ENCODE data around the gene GAK.

DNA sequence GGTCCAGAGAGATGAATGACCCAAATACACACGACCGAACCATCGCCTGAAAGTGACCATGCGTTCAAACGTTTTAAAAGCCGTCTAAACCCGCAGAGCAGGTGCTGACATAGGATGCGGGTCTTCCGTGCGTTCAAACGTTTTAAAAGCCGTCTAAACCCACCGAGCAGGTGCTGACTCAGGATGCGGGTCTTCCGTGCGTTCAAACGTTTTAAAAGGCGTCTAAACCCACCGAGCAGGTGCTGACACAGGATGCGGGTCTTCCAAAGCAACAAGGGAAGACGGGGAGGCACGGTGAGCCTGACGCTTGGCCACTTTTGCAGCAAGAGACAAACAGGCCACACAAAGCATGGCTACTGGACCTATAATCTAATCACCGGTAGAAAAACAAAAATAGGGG, 47.2 kb downstream of the GAK start:
- TF ChIP-seq, protein P1, sequence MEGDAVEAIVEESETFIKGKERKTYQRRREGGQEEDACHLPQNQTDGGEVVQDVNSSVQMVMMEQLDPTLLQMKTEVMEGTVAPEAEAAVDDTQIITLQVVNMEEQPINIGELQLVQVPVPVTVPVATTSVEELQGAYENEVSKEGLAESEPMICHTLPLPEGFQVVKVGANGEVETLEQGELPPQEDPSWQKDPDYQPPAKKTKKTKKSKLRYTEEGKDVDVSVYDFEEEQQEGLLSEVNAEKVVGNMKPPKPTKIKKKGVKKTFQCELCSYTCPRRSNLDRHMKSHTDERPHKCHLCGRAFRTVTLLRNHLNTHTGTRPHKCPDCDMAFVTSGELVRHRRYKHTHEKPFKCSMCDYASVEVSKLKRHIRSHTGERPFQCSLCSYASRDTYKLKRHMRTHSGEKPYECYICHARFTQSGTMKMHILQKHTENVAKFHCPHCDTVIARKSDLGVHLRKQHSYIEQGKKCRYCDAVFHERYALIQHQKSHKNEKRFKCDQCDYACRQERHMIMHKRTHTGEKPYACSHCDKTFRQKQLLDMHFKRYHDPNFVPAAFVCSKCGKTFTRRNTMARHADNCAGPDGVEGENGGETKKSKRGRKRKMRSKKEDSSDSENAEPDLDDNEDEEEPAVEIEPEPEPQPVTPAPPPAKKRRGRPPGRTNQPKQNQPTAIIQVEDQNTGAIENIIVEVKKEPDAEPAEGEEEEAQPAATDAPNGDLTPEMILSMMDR (IDR thresholded peaks at IDR 0.05; ENCODE audit: low read depth, low read length, missing input control), result no peak
- no peak for TF ChIP-seq YY1 (IDR thresholded peaks at IDR 0.05)
- TF ChIP-seq HNF4G (IDR thresholded peaks at IDR 0.05), result no peak
- TF ChIP-seq TAF1 (conservative IDR thresholded peaks at IDR 0.05), result no peak
- TF ChIP-seq, protein P2, sequence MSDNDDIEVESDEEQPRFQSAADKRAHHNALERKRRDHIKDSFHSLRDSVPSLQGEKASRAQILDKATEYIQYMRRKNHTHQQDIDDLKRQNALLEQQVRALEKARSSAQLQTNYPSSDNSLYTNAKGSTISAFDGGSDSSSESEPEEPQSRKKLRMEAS (IDR thresholded peaks at IDR 0.05), result no peak
- TF ChIP-seq NR2F2 (IDR thresholded peaks at IDR 0.05), result no peak
- no peak for TF ChIP-seq SP1 (IDR thresholded peaks at IDR 0.05)
- TF ChIP-seq, protein P3, sequence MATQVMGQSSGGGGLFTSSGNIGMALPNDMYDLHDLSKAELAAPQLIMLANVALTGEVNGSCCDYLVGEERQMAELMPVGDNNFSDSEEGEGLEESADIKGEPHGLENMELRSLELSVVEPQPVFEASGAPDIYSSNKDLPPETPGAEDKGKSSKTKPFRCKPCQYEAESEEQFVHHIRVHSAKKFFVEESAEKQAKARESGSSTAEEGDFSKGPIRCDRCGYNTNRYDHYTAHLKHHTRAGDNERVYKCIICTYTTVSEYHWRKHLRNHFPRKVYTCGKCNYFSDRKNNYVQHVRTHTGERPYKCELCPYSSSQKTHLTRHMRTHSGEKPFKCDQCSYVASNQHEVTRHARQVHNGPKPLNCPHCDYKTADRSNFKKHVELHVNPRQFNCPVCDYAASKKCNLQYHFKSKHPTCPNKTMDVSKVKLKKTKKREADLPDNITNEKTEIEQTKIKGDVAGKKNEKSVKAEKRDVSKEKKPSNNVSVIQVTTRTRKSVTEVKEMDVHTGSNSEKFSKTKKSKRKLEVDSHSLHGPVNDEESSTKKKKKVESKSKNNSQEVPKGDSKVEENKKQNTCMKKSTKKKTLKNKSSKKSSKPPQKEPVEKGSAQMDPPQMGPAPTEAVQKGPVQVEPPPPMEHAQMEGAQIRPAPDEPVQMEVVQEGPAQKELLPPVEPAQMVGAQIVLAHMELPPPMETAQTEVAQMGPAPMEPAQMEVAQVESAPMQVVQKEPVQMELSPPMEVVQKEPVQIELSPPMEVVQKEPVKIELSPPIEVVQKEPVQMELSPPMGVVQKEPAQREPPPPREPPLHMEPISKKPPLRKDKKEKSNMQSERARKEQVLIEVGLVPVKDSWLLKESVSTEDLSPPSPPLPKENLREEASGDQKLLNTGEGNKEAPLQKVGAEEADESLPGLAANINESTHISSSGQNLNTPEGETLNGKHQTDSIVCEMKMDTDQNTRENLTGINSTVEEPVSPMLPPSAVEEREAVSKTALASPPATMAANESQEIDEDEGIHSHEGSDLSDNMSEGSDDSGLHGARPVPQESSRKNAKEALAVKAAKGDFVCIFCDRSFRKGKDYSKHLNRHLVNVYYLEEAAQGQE (IDR thresholded peaks at IDR 0.05), result no peak
- TF ChIP-seq, protein P4, sequence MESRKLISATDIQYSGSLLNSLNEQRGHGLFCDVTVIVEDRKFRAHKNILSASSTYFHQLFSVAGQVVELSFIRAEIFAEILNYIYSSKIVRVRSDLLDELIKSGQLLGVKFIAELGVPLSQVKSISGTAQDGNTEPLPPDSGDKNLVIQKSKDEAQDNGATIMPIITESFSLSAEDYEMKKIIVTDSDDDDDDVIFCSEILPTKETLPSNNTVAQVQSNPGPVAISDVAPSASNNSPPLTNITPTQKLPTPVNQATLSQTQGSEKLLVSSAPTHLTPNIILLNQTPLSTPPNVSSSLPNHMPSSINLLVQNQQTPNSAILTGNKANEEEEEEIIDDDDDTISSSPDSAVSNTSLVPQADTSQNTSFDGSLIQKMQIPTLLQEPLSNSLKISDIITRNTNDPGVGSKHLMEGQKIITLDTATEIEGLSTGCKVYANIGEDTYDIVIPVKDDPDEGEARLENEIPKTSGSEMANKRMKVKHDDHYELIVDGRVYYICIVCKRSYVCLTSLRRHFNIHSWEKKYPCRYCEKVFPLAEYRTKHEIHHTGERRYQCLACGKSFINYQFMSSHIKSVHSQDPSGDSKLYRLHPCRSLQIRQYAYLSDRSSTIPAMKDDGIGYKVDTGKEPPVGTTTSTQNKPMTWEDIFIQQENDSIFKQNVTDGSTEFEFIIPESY (IDR thresholded peaks at IDR 0.05), result no peak
- no peak for TF ChIP-seq JUND (IDR thresholded peaks at IDR 0.05)
- no peak for TF ChIP-seq FOXA1 (IDR thresholded peaks at IDR 0.05)
- no peak for TF ChIP-seq RAD21 (IDR thresholded peaks at IDR 0.05)
- no peak for TF ChIP-seq GABPA (IDR thresholded peaks at IDR 0.05 in 1 of 2, conservative IDR thresholded peaks at IDR 0.05 in 1 of 2)
- TF ChIP-seq, protein P5, sequence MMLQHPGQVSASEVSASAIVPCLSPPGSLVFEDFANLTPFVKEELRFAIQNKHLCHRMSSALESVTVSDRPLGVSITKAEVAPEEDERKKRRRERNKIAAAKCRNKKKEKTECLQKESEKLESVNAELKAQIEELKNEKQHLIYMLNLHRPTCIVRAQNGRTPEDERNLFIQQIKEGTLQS (IDR thresholded peaks at IDR 0.05), result no peak
